SK-N-SH treated with all-trans-retinoic acid at 6 μM for 48 hours (cell line): ENCODE results near the gene KRTAP10-3.

Experiments used
- ARNTL ChIP-seq: fragments of 450-650 bp; formaldehyde crosslinking; IDR thresholded peaks from 2 replicates; pipeline ENCODE4 v1.5.0; 2020; ENCODE audit warnings: low read depth, mild to moderate bottlenecking, moderate library complexity, borderline replicate concordance
- CREB5 ChIP-seq: fragments of 250-450 bp; sonication (Bioruptor Pico); IDR thresholded peaks from 2 replicates; pipeline ENCODE4 v1.5.1; 2020; ENCODE audit warnings: low read depth, mild to moderate bottlenecking, moderate library complexity
- OSR1 ChIP-seq: fragments of 250-450 bp; sonication (Bioruptor Pico); IDR thresholded peaks from 2 replicates; pipeline ENCODE4 v1.8.0; 2022; ENCODE audit warnings: moderate library complexity, mild to moderate bottlenecking, inconsistent platforms
- RARB ChIP-seq: fragments of 250-450 bp; sonication (Bioruptor Pico); IDR thresholded peaks from 2 replicates; pipeline ENCODE4 v1.8.0; 2021; ENCODE audit warnings: mild to moderate bottlenecking, moderate library complexity
- TCF4 ChIP-seq: fragments of 250-450 bp; sonication (Bioruptor Pico); IDR thresholded peaks from 2 replicates; pipeline ENCODE4 v1.8.0; 2021; ENCODE audit warnings: mild to moderate bottlenecking, moderate library complexity, borderline replicate concordance
- ZC3H10 ChIP-seq: fragments of 250-450 bp; sonication (Bioruptor Pico); IDR thresholded peaks from 2 replicates; pipeline ENCODE4 v1.5.1; 2021; ENCODE audit warnings: mild to moderate bottlenecking, moderate library complexity
- ZFP30 ChIP-seq: fragments of 450-650 bp; formaldehyde crosslinking; IDR thresholded peaks from 2 replicates; pipeline ENCODE4 v1.5.0; 2022; ENCODE audit warnings: mild to moderate bottlenecking, moderate library complexity
- ZNF565 ChIP-seq: fragments of 450-650 bp; formaldehyde crosslinking; conservative IDR thresholded peaks from 2 replicates; pipeline ENCODE4 v1.5.0; 2020; ENCODE audit warnings: low read depth, mild to moderate bottlenecking, moderate library complexity
- TF ChIP-seq, protein P1 (sequence below): fragments of 250-450 bp; sonication (Bioruptor Pico); IDR thresholded peaks from 2 replicates; pipeline ENCODE4 v1.8.0; 2021; ENCODE audit warnings: low read depth, mild to moderate bottlenecking, moderate library complexity, borderline replicate concordance
- TF ChIP-seq, protein P2 (sequence below): fragments of 250-450 bp; sonication (Bioruptor Pico); IDR thresholded peaks from 2 replicates; pipeline ENCODE4 v1.5.1; 2021; ENCODE audit warnings: mild to moderate bottlenecking, moderate library complexity
- TF ChIP-seq, protein P3 (sequence below): fragments of 250-450 bp; sonication (Bioruptor Pico); IDR thresholded peaks from 2 replicates; pipeline ENCODE4 v1.8.0; 2020; ENCODE audit warnings: mild to moderate bottlenecking, moderate library complexity, borderline replicate concordance

DNA sequence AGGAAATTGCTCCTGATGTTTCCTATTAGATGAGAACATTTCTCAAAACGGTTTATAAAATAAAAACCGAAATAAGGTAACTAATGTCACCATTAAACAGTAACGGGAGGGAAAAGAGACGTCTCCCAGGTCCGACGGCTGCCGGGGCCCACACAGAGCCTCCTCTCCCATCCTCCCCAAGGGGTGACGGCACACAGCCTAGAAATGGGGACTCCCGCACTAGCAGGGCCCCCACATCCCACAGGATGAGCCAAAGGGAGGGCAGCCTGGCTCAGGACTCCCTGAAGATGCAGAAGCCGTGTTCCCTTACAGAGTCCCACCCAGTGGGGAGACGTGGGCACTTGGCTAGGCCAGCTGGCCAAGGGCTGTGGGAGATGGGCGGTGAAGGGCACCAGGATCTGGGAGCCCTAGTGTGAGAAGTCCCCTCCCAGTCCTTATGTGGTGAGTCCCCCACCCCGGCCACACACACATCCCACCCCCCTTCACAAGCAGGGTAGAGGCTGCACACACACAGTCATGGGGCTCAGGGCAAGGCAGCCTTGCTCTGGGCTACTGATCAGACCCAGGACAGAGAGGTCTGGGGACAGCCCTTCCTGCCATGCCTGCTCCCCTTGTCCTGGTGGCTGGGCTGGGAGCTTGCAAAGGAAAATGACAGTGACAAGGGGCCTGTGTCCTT lies 3.3 kb downstream of the KRTAP10-3 start:
- TF ChIP-seq TCF4 (no peak), ZC3H10 (CRISPR knock-in tag) (no peak), ZNF565 (CRISPR knock-in tag) (no peak), ZFP30 (CRISPR knock-in tag) (no peak), ARNTL (CRISPR knock-in tag) (no peak), CREB5 (no peak), RARB (CRISPR knock-in tag) (no peak), OSR1 (CRISPR knock-in tag) (no peak)
- TF ChIP-seq, protein P1, sequence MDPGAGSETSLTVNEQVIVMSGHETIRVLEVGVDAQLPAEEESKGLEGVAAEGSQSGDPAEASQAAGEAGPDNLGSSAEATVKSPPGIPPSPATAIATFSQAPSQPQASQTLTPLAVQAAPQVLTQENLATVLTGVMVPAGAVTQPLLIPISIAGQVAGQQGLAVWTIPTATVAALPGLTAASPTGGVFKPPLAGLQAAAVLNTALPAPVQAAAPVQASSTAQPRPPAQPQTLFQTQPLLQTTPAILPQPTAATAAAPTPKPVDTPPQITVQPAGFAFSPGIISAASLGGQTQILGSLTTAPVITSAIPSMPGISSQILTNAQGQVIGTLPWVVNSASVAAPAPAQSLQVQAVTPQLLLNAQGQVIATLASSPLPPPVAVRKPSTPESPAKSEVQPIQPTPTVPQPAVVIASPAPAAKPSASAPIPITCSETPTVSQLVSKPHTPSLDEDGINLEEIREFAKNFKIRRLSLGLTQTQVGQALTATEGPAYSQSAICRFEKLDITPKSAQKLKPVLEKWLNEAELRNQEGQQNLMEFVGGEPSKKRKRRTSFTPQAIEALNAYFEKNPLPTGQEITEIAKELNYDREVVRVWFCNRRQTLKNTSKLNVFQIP (CRISPR knock-in tag) = no peak
- TF ChIP-seq, protein P2, sequence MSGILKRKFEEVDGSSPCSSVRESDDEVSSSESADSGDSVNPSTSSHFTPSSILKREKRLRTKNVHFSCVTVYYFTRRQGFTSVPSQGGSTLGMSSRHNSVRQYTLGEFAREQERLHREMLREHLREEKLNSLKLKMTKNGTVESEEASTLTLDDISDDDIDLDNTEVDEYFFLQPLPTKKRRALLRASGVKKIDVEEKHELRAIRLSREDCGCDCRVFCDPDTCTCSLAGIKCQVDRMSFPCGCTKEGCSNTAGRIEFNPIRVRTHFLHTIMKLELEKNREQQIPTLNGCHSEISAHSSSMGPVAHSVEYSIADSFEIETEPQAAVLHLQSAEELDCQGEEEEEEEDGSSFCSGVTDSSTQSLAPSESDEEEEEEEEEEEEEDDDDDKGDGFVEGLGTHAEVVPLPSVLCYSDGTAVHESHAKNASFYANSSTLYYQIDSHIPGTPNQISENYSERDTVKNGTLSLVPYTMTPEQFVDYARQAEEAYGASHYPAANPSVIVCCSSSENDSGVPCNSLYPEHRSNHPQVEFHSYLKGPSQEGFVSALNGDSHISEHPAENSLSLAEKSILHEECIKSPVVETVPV (CRISPR knock-in tag) = no peak
- TF ChIP-seq, protein P3, sequence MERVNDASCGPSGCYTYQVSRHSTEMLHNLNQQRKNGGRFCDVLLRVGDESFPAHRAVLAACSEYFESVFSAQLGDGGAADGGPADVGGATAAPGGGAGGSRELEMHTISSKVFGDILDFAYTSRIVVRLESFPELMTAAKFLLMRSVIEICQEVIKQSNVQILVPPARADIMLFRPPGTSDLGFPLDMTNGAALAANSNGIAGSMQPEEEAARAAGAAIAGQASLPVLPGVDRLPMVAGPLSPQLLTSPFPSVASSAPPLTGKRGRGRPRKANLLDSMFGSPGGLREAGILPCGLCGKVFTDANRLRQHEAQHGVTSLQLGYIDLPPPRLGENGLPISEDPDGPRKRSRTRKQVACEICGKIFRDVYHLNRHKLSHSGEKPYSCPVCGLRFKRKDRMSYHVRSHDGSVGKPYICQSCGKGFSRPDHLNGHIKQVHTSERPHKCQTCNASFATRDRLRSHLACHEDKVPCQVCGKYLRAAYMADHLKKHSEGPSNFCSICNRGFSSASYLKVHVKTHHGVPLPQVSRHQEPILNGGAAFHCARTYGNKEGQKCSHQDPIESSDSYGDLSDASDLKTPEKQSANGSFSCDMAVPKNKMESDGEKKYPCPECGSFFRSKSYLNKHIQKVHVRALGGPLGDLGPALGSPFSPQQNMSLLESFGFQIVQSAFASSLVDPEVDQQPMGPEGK (CRISPR knock-in tag) = no peak
